ENCODE data around the gene SHE.

DNA sequence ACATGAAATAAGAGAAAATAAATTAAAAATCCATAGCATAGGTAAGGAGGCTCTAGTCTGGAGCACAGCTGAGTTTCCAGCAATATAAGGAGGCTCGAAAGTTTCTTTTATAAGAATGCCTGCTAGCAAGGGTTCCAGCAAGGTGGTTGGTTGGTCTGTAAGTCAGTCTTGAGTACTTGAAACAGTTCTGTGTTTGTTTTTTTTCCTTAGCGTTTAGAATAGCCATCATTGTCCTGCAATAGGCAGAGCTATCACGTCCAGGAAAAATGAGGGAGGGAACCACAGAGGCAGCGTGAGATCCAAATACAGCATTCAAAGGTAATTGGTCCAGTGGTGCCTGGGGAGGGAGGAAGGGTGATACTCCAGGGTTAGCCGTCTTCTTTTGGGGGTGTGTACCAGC is 47.9 kb upstream of the SHE start:
- TF ChIP-seq POLR2A (IDR thresholded peaks at IDR 0.05; ENCODE audit: low read length) = no peak
- TF ChIP-seq GATA1 (IDR thresholded peaks at IDR 0.05; ENCODE audit: low read depth, low read length) = no peak
